Ovary (tissue), 9 donors: Measurements from ENCODE around the gene P4HB. TPM values are rescaled to one million over a fixed set of nuclear protein-coding genes. Genes with fewer than 3 reads are reported as not detected.

Experiments used
- DNase-seq, 5 donors: peaks; one replicate each; pipeline ENCODE4 v3.0.0-alpha.2; 2019 to 2020
- H3K27ac ChIP-seq, 2 donors: fragments of 200-600 bp; one replicate each; pipeline versions ENCODE4 v1.5.1 to v1.8.0; 2019 to 2022
- H3K27me3 ChIP-seq: fragments of 200-600 bp; one replicate; pipeline ENCODE4 v1.8.0; 2022
- H3K36me3 ChIP-seq: fragments of 200-600 bp; sonication (generic); one replicate; pipeline ENCODE4 v1.5.1; 2019
- H3K4me1 ChIP-seq: one replicate; pipeline ENCODE4 v1.8.1; 2013; ENCODE audit warnings: mild to moderate bottlenecking, moderate library complexity; ENCODE audit not compliant: insufficient read depth
- H3K4me3 ChIP-seq: fragments of 200-600 bp; sonication (generic); one replicate; pipeline ENCODE4 v1.5.1; 2017
- H3K9me3 ChIP-seq, 2 donors: fragments of 200-600 bp in 1 of 2; sonication (generic) in 1 of 2; one replicate each; pipeline versions ENCODE4 v1.5.1 to v1.8.1; 2013 to 2019; ENCODE audit warnings: mild to moderate bottlenecking in 1 of 2, moderate library complexity in 1 of 2
- CTCF ChIP-seq, 3 donors: fragments of 450-650 bp in 2 of 3; fragments of 200-600 bp in 1 of 3; IDR thresholded peaks; one replicate each; pipeline versions ENCODE4 v1.5.1 to v1.8.0; 2016 to 2022; ENCODE audit warnings: antibody characterized with exemption in 3 of 3, mild to moderate bottlenecking in 1 of 3
- EP300 ChIP-seq: sonication (generic); formaldehyde crosslinking; IDR thresholded peaks from one replicate; pipeline ENCODE4 v1.6.1; 2017; ENCODE audit warnings: antibody characterized with exemption
- POLR2A ChIP-seq: fragments of 450-650 bp; IDR thresholded peaks from one replicate; pipeline ENCODE4 v1.6.1; 2017; ENCODE audit warnings: antibody characterized with exemption, mild to moderate bottlenecking, moderate library complexity
- WGBS, 3 donors: extraction: QIAGEN DNeasy Blood & Tissue Kit in 1 of 3; methylation state at CpG; one replicate each; pipeline versions ENCODE4 v1.1.5 to v1.1.7; 2013 to 2017; 5-methylcytosine and 5-hydroxymethylcytosine counted together
- intact Hi-C, 4 donors: fragments of 100-400 bp; cut with DNase I; formaldehyde crosslinking; loops; one replicate each; pipeline versions ENCODE4 v1.11.0 to v1.15.1; 2022 to 2023
- polyA plus RNA-seq, 2 donors: library from polyadenylated mRNA; stranded (reverse); fragments of 200-250 nt in 1 of 2; fragments of 350-450 nt in 1 of 2; fragmentation: Illumina TruSeq in 1 of 2; extraction: RNeasy Lipid Tissue Mini Kit (QIAGEN cat#74804) in 1 of 2; gene quantifications; one replicate each; pipeline ENCODE4 v1.2.3, GENCODE V29; 2013 to 2014
- total RNA-seq, 7 donors: library from RNA; depleted of rRNA in 2 of 7; stranded (reverse); fragments of >200 nt in 2 of 7; fragmentation: NEBNext Ultra II Directional in 3 of 7; extraction: Animal tissue kit (Norgen Biotek cat#: 25700) in 3 of 7; gene quantifications; one replicate each; pipeline versions ENCODE4 v1.1.0 to v1.2.4, GENCODE V29; 2016 to 2023
- donor health status: DM: no; HTN: no; CAD: no; lungs with moderate emphysema.
- donor health status: DM: no; HTN: no; CAD: no.
- donor health status: Bipolar disorder and iron deficiency.
- donor health status: DM: yes; HTN: yes; CAD: no.
- donor health status: DM: no; HTN: no; CAD: no.
- donor health status: DM: yes; HTN: yes; CAD: no.

Gene P4HB
- total and polyA plus RNA-seq, 9 donors = 222 to 2,080 (median 312) TPM

- H3K27ac ChIP-seq = peak overlapping the region in 1 of 2 donors; percentile 18
- no peak overlapping the region for H3K4me3 ChIP-seq
- no peak for TF ChIP-seq EP300
- TF ChIP-seq CTCF (IDR thresholded peaks at IDR 0.05) = no peak
- no peak for TF ChIP-seq POLR2A
- peaks cover 12% of the 10 kb centered on the region for H3K4me1 ChIP-seq
- peak in 2 of 5 donors; percentile 44 to 55 for DNase-seq
- 35 to 50% (median 35%) methylated on average over 18 to 28 of the region's 28 CpGs for WGBS, 3 donors
- H3K27me3 ChIP-seq = no peaks in the 10 kb centered on the region
- no peaks in the 10 kb centered on the region for H3K36me3 ChIP-seq
- no peaks in the 10 kb centered on the region for H3K9me3 ChIP-seq
- intact Hi-C loops = no loop called here
Observed at GRCh38 chr17:81867991-81868673, 7.8 kb upstream of the P4HB start.

- H3K4me3 ChIP-seq = no peak overlapping the region
- DNase-seq = peak in 4 of 5 donors; percentile 35 to 71 (median 52)
- H3K9me3 ChIP-seq = no peaks in the 10 kb centered on the region
- peaks cover 10% of the 10 kb centered on the region for H3K4me1 ChIP-seq
- TF ChIP-seq POLR2A = no peak
- TF ChIP-seq EP300 = no peak
- TF ChIP-seq CTCF (IDR thresholded peaks at IDR 0.05) = no peak
- no peaks in the 10 kb centered on the region for H3K27me3 ChIP-seq
- H3K27ac ChIP-seq = no peak overlapping the region
- intact Hi-C loops = no loop called here
- 27 to 35% (median 27%) methylated on average over 23 of the region's 23 CpGs for WGBS, 3 donors
- no peaks in the 10 kb centered on the region for H3K36me3 ChIP-seq
Observed at GRCh38 chr17:81867170-81867990, 7.0 kb upstream of the P4HB start.

GRCh38 chr17:81866440-81867169 lies 6.3 kb upstream of the P4HB start:
- intact Hi-C loops = no loop called here
- Histone ChIP-seq H3K27ac (no peak overlapping the region), H3K4me3 (no peak overlapping the region), H3K27me3 (no peaks in the 10 kb centered on the region), H3K9me3 (no peaks in the 10 kb centered on the region), H3K36me3 (no peaks in the 10 kb centered on the region), H3K4me1 (peaks cover 10% of the 10 kb centered on the region)
- no peak for TF ChIP-seq POLR2A
- no peak for TF ChIP-seq CTCF (IDR thresholded peaks at IDR 0.05)
- TF ChIP-seq EP300 = no peak
- 49 to 65% (median 54%) methylated on average over 18 of the region's 18 CpGs for WGBS, 3 donors
- no peak for DNase-seq

GRCh38 chr17:81865733-81866439 lies 5.6 kb upstream of the P4HB start:
- no peaks in the 10 kb centered on the region for H3K36me3 ChIP-seq
- intact Hi-C loops = no loop called here
- no peak overlapping the region for H3K4me3 ChIP-seq
- peak in 2 of 5 donors; percentile 50 to 65 for DNase-seq
- TF ChIP-seq POLR2A (no peak), CTCF (IDR thresholded peaks at IDR 0.05) (no peak), EP300 (no peak)
- H3K27ac ChIP-seq = no peak overlapping the region
- 47 to 64% (median 53%) methylated on average over 16 to 18 of the region's 18 CpGs for WGBS, 3 donors
- peaks cover 10% of the 10 kb centered on the region for H3K4me1 ChIP-seq
- H3K9me3 ChIP-seq = no peaks in the 10 kb centered on the region
- H3K27me3 ChIP-seq = no peaks in the 10 kb centered on the region
